CD4-positive, alpha-beta T cell (primary cell): ENCODE measurements around the gene CNDP2. TPM values are rescaled to one million over a fixed set of nuclear protein-coding genes. Genes with fewer than 3 reads are reported as not detected.

Source experiments
- ATAC-seq: fragments of 200-7000 bp; cut with Tn5 transposase; one replicate; pipeline ENCODE4 v1.10.0; 2022; ENCODE audit warnings: mild to moderate bottlenecking; ENCODE audit not compliant: poor library complexity
- CTCF ChIA-PET: fragments of 350-600 bp; sonication (Branson Sonifier 250); formaldehyde crosslinking; loops from one replicate; lab custom pipeline; 2021; ENCODE audit warnings: antibody characterized with exemption, inconsistent platforms; lab: Charles Lee
- POLR2A ChIA-PET: fragments of 350-600 bp; sonication (Branson Sonifier 250); formaldehyde crosslinking; loops from one replicate; lab custom pipeline; 2021; ENCODE audit warnings: antibody characterized with exemption, inconsistent platforms; lab: Charles Lee
- DNase-seq, 14 experiments: peaks; one replicate each; pipeline ENCODE4 v3.0.0-alpha.2; 2013 to 2020; ENCODE audit warnings: mixed read lengths in 2 of 14
- H3K27ac ChIP-seq, 2 donors: one replicate each; pipeline versions ENCODE4 v1.5.1 to v1.7.0; 2013; ENCODE audit warnings: low read length in 2 of 2, low read depth in 1 of 2, mild to moderate bottlenecking in 1 of 2
- H3K27me3 ChIP-seq, 2 experiments: 1 replicate in 1 of 2; 2 replicates in 1 of 2; pipeline versions ENCODE4 v1.6.1 to v1.7.0; 2013; ENCODE audit warnings: low read length in 2 of 2, control low read depth in 1 of 2, mild to moderate bottlenecking in 1 of 2, moderate library complexity in 1 of 2; ENCODE audit not compliant: insufficient read depth in 2 of 2, control insufficient read depth in 1 of 2
- H3K36me3 ChIP-seq: one replicate; pipeline ENCODE4 v1.6.1; 2013; ENCODE audit warnings: low read length, control low read depth; ENCODE audit not compliant: insufficient read depth
- H3K4me1 ChIP-seq: one replicate; pipeline ENCODE4 v1.6.1; 2013; ENCODE audit warnings: low read length, control low read depth; ENCODE audit not compliant: insufficient read depth
- H3K4me3 ChIP-seq: one replicate; pipeline ENCODE4 v1.5.1; 2013; ENCODE audit warnings: mild to moderate bottlenecking, low read length, moderate library complexity
- H3K9me3 ChIP-seq, 2 experiments: 1 replicate in 1 of 2; 2 replicates in 1 of 2; pipeline versions ENCODE4 v1.6.1 to v1.7.0; 2013; ENCODE audit warnings: low read length in 2 of 2, mild to moderate bottlenecking in 2 of 2, control low read depth in 1 of 2, moderate library complexity in 1 of 2; ENCODE audit not compliant: control insufficient read depth in 1 of 2, insufficient read depth in 1 of 2
- H3K27ac Mint-ChIP-seq: one replicate; pipeline ENCODE4 v1.8.0; 2020; ENCODE audit warnings: mixed read lengths
- H3K27me3 Mint-ChIP-seq: one replicate; pipeline ENCODE4 v1.8.0; 2021; ENCODE audit warnings: mixed read lengths
- H3K36me3 Mint-ChIP-seq: one replicate; pipeline ENCODE4 v1.8.0; 2021; ENCODE audit warnings: low read depth, mixed read lengths
- H3K4me1 Mint-ChIP-seq: one replicate; pipeline ENCODE4 v1.8.0; 2021; ENCODE audit warnings: low read depth, mixed read lengths
- H3K4me3 Mint-ChIP-seq: one replicate; pipeline ENCODE4 v1.8.0; 2020; ENCODE audit warnings: mild to moderate bottlenecking, mixed read lengths
- H3K9me3 Mint-ChIP-seq: one replicate; pipeline ENCODE4 v1.8.0; 2020; ENCODE audit warnings: mixed read lengths
- CTCF ChIP-seq: fragments of 200-600 bp; IDR thresholded peaks from one replicate; pipeline ENCODE4 v1.8.0; 2022; ENCODE audit warnings: antibody characterized with exemption, mild to moderate bottlenecking
- intact Hi-C, 2 experiments: fragments of 100-400 bp; cut with DNase I in 1 of 2; cut with micrococcal nuclease in 1 of 2; formaldehyde crosslinking; loops; one replicate each; pipeline versions ENCODE4 v1.15.1 to v1.9.0; 2023 to 2025; cut with DNase I, micrococcal nuclease
- total RNA-seq, 174 experiments: library from RNA in 2 of 174; stranded (reverse) in 2 of 174; gene quantifications; one replicate each; pipeline ENCODE4 v1.2.3 and lab custom pipeline; 2021 to 2026

Gene CNDP2
- total RNA-seq, 2 experiments from 2014 or later: 75.5 to 75.7 TPM

GRCh38 chr18:74544898-74545297 lies 48.7 kb downstream of the CNDP2 start:
- H3K9me3 ChIP-seq: peaks cover 5 to 12% of the 10 kb centered on the region in 2 experiments
- no peak overlapping the region for H3K4me3 Mint-ChIP-seq
- H3K27ac ChIP-seq: no peak overlapping the region
- no peak for DNase-seq
- ChIA-PET CTCF (no interaction called here), POLR2A (no interaction called here)
- no peaks in the 10 kb centered on the region for H3K4me1 Mint-ChIP-seq
- H3K36me3 Mint-ChIP-seq: no peaks in the 10 kb centered on the region
- H3K27me3 Mint-ChIP-seq: no peaks in the 10 kb centered on the region
- no peak overlapping the region for H3K27ac Mint-ChIP-seq
- peaks cover 5% of the 10 kb centered on the region for H3K9me3 Mint-ChIP-seq
- no peaks in the 10 kb centered on the region for H3K36me3 ChIP-seq
- TF ChIP-seq CTCF: no peak
- peaks cover 3% of the 10 kb centered on the region for H3K4me1 ChIP-seq
- no peak overlapping the region for H3K4me3 ChIP-seq
- H3K27me3 ChIP-seq: no peaks in the 10 kb centered on the region
- no peak for ATAC-seq
- intact Hi-C loops: no loop called here

- Mint-ChIP-seq H3K36me3 (no peaks in the 10 kb centered on the region), H3K27ac (no peak overlapping the region), H3K4me3 (no peak overlapping the region), H3K4me1 (no peaks in the 10 kb centered on the region), H3K9me3 (peaks cover 5% of the 10 kb centered on the region), H3K27me3 (no peaks in the 10 kb centered on the region)
- H3K4me3 ChIP-seq: no peak overlapping the region
- no peaks in the 10 kb centered on the region for H3K36me3 ChIP-seq
- POLR2A ChIA-PET: no interaction called here
- H3K4me1 ChIP-seq: no peaks in the 10 kb centered on the region
- intact Hi-C loops: no loop called here
- no peak for ATAC-seq
- TF ChIP-seq CTCF: no peak
- H3K27ac ChIP-seq: no peak overlapping the region
- DNase-seq: no peak
- H3K27me3 ChIP-seq: no peaks in the 10 kb centered on the region
- CTCF ChIA-PET: no interaction called here
- H3K9me3 ChIP-seq: peaks cover 8 to 15% of the 10 kb centered on the region in 2 experiments
These were observed 49.8 kb downstream of the CNDP2 start for GRCh38 chr18:74546007-74546406.

GRCh38 chr18:74546751-74547530 lies 50.8 kb downstream of the CNDP2 start:
- Histone ChIP-seq H3K9me3 (peaks cover 8 to 15% of the 10 kb centered on the region in 2 experiments), H3K36me3 (no peaks in the 10 kb centered on the region), H3K4me1 (no peaks in the 10 kb centered on the region), H3K27ac (no peak overlapping the region), H3K27me3 (no peaks in the 10 kb centered on the region), H3K4me3 (no peak overlapping the region)
- intact Hi-C loops: no loop called here
- POLR2A ChIA-PET: no interaction called here
- TF ChIP-seq CTCF: no peak
- no peak overlapping the region for H3K27ac Mint-ChIP-seq
- H3K4me1 Mint-ChIP-seq: no peaks in the 10 kb centered on the region
- H3K9me3 Mint-ChIP-seq: peaks cover 5% of the 10 kb centered on the region
- H3K4me3 Mint-ChIP-seq: no peak overlapping the region
- peaks cover 3% of the 10 kb centered on the region for H3K27me3 Mint-ChIP-seq
- CTCF ChIA-PET: interaction anchor here (1.3 kb wide), 1 partner anchor 53 kb away, joined by 3 read pairs; no protein-coding TSS in a partner anchor
- ATAC-seq (no peak), DNase-seq (no peak)
- H3K36me3 Mint-ChIP-seq: no peaks in the 10 kb centered on the region
